ENCODE results near the gene CAPS.

The CAPS gene

GRCh38 chr19:5918463-5919079 is 4.5 kb downstream of the CAPS start:
- Histone ChIP-seq H3K27me3 (ENCODE audit: low read length) (no peaks in the 10 kb centered on the region), H3K9me3 (ENCODE audit: insufficient read depth, low read length) (no peaks in the 10 kb centered on the region), H3K4me2 (ENCODE audit: low read depth, low read length, poor library complexity, severe bottlenecking) (no peak overlapping the region), H4K20me1 (ENCODE audit: low read depth, low read length) (no peaks in the 10 kb centered on the region), H3K9me2 (replicated peaks; ENCODE audit: insufficient read depth, low read length) (no peaks in the 10 kb centered on the region), H3K27ac (ENCODE audit: low read depth, low read length) (no peak overlapping the region), H2AFZ (ENCODE audit: low read depth, low read length, severe bottlenecking) (no peak overlapping the region), H3K4me3 (ENCODE audit: insufficient read depth, low read length, poor library complexity, severe bottlenecking) (no peak overlapping the region), H3F3A (ENCODE audit: insufficient read depth) (no peaks in the 10 kb centered on the region), H3K9ac (ENCODE audit: low read length) (no peak overlapping the region), H3K79me2 (ENCODE audit: insufficient read depth, low read length) (no peaks in the 10 kb centered on the region), H3K36me3 (ENCODE audit: low read length) (no peaks in the 10 kb centered on the region)
- TF ChIP-seq CTCF (IDR thresholded peaks at IDR 0.05; ENCODE audit: insufficient read depth, low read length, poor library complexity, severe bottlenecking) (no peak), EZH2phosphoT487 (conservative IDR thresholded peaks at IDR 0.05; ENCODE audit: low read length) (no peak)

GRCh38 chr19:5921516-5922160 is 7.6 kb downstream of the CAPS start:
- H3K27ac ChIP-seq (ENCODE audit: low read depth, low read length) = no peak overlapping the region

GRCh38 chr19:5922161-5922545 is 8.1 kb downstream of the CAPS start:
- no peak overlapping the region for H2AFZ ChIP-seq (ENCODE audit: low read depth, low read length, severe bottlenecking)
- no peaks in the 10 kb centered on the region for H4K20me1 ChIP-seq (ENCODE audit: low read depth, low read length)
- no peaks in the 10 kb centered on the region for H3K9me2 ChIP-seq (replicated peaks; ENCODE audit: insufficient read depth, low read length)
- H3K9me3 ChIP-seq (ENCODE audit: insufficient read depth, low read length) = no peaks in the 10 kb centered on the region
- no peaks in the 10 kb centered on the region for H3F3A ChIP-seq (ENCODE audit: insufficient read depth)
- H3K4me3 ChIP-seq (ENCODE audit: insufficient read depth, low read length, poor library complexity, severe bottlenecking) = no peak overlapping the region
- H3K27me3 ChIP-seq (ENCODE audit: low read length) = no peaks in the 10 kb centered on the region
- H3K36me3 ChIP-seq (ENCODE audit: low read length) = 0 out of 2 replicates have a peak, but pooled peaks cover 5% of the 10 kb centered on the region
- H3K79me2 ChIP-seq (ENCODE audit: insufficient read depth, low read length) = no peaks in the 10 kb centered on the region
- no peak overlapping the region for H3K4me2 ChIP-seq (ENCODE audit: low read depth, low read length, poor library complexity, severe bottlenecking)
- H3K27ac ChIP-seq (ENCODE audit: low read depth, low read length) = no peak overlapping the region
- H3K9ac ChIP-seq (ENCODE audit: low read length) = no peak overlapping the region
- TF ChIP-seq EZH2phosphoT487 (conservative IDR thresholded peaks at IDR 0.05; ENCODE audit: low read length) (no peak), CTCF (IDR thresholded peaks at IDR 0.05; ENCODE audit: insufficient read depth, low read length, poor library complexity, severe bottlenecking) (no peak)

More at GRCh38 chr19:5921516-5922160, 7.6 kb downstream of the CAPS start:
- H3K36me3 ChIP-seq (ENCODE audit: low read length) = 0 out of 2 replicates have a peak, but pooled peaks cover 5% of the 10 kb centered on the region
- H3K4me2 ChIP-seq (ENCODE audit: low read depth, low read length, poor library complexity, severe bottlenecking) = no peak overlapping the region
- no peak overlapping the region for H3K4me3 ChIP-seq (ENCODE audit: insufficient read depth, low read length, poor library complexity, severe bottlenecking)
- no peaks in the 10 kb centered on the region for H3K79me2 ChIP-seq (ENCODE audit: insufficient read depth, low read length)
- no peaks in the 10 kb centered on the region for H4K20me1 ChIP-seq (ENCODE audit: low read depth, low read length)
- no peak overlapping the region for H3K9ac ChIP-seq (ENCODE audit: low read length)
- no peak overlapping the region for H2AFZ ChIP-seq (ENCODE audit: low read depth, low read length, severe bottlenecking)
- H3K27me3 ChIP-seq (ENCODE audit: low read length) = no peaks in the 10 kb centered on the region
- H3K9me2 ChIP-seq (replicated peaks; ENCODE audit: insufficient read depth, low read length) = no peaks in the 10 kb centered on the region
- no peaks in the 10 kb centered on the region for H3K9me3 ChIP-seq (ENCODE audit: insufficient read depth, low read length)
- no peak for TF ChIP-seq EZH2phosphoT487 (conservative IDR thresholded peaks at IDR 0.05; ENCODE audit: low read length)
- no peak for TF ChIP-seq CTCF (IDR thresholded peaks at IDR 0.05; ENCODE audit: insufficient read depth, low read length, poor library complexity, severe bottlenecking)
- H3F3A ChIP-seq (ENCODE audit: insufficient read depth) = no peaks in the 10 kb centered on the region

Data from SU-DHL-6 (cell line).